Measurements from ENCODE around the gene ACAA2. TPM values are rescaled to one million over a fixed set of nuclear protein-coding genes. Genes with fewer than 3 reads are reported as not detected.
A peak's percentile ranks its signal among the peaks of the same experiment; 100 is the strongest.
"Not testable (repeated sequence)": the region's sequence is repeated elsewhere in the genome, so short reads cannot be mapped to it uniquely, and the experiment has no call there.

Gene ACAA2
- total RNA-seq, 1 donor from 2014 or later: 441 TPM

DNA sequence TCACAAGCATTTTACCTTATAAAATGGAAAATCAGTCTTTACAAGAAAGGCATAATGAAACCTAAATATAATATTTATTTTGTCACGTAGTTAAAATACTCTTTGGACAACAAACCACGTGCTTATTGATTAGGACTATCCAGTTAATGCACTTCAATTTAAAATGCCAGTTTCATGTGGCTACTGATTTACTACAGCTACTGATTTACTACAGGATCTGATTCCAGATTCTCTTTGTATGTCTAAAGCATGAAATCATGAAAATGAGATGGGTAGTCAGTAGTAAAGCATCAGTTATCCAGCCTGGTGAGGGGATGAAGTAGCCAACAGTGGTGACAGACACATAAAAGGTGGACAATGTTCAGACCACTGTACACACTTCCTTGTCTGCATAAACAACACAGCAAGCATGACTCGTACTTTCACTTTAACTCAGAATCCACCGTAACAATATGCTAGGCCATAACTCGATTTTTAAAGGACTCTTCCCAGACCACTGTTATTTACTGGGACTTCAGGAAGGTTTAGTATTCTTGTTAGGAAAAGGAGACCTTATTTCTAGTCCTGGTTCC, 24.9 kb downstream of the ACAA2 start:
- ATAC-seq: no peak
- intact Hi-C loops (cut with DNase I): no loop called here
- DNase-seq (ENCODE audit: missing footprints): no peak

DNA sequence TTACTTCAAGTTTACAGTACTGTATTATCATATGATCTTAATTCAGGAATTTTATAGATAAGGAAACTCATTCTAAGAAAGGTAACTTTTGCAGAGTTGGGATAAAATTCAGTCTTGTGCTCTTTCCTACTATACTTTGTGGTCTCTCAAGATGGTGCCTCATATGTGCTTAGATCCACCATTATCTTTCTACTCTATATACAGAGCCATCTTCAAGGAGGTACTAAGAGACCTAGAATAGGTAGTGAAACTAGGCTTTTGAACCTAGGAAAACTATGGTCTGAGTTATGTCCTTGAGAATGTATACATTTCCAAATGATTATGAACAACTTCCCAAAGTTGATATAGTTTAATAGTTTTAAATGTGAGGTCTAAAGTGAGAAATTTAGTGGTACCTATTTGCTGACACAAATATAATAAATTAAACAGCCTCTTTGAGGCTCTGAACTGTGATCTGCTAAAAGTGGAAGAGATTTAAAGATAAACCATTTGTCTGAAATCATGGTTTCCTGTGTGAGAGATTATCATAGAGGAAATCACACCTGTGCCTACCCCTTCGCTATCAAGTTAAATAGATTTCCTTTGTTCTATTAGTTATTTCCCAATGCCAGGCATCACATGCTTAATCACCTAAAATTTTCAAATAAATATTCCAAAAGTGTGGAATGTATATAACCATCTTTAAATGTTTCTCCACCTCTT, 27.2 kb downstream of the ACAA2 start:
- ATAC-seq (no peak), DNase-seq (ENCODE audit: missing footprints) (no peak)
- intact Hi-C loops (cut with DNase I): no loop called here

DNA sequence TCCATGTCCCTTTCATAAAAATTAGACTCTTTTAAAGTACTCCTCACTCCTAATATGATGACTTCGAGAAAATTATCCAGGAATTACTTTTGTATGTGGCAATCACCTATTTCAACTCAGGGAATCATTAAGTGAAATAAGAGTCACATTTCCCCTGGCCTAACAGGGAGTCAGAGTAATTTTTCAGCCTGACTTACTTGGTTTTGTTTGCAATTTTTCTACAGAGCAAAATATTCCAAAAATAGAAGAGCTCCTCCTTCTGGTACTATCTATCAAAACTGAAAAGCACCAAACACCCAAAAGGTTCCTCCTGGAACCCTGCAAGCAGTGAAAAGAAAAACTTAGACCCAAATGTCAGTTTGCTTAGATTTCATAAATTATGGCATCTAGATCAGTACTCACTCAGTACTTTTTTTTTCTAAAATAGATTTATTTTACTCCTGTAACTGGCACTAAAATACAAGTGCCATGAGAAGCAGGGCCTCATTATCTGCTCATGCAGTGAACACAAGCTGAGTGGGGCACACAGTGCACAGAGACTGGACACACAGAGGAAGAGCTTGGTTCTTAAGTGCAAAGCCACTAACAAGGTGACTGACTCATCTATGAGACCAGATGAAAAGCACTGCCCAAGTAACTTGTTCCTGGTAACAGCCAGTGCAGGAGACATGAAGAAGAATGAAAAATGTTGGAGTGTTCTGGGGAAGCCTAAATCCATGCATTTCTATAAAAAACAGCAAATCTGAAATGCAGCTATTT, 28.7 kb downstream of the ACAA2 start:
- intact Hi-C loops (cut with DNase I): no loop called here
- DNase-seq (ENCODE audit: missing footprints): no peak
- ATAC-seq: no peak

GRCh38 chr18:49783631-49784030, 29.7 kb downstream of the ACAA2 start:
- DNase-seq (ENCODE audit: missing footprints); intact Hi-C loops (cut with DNase I): not testable (repeated sequence)
- ATAC-seq: peak; percentile 75

GRCh38 chr18:49778826-49779465, 34.4 kb downstream of the ACAA2 start:
- DNase-seq (ENCODE audit: missing footprints): no peak
- intact Hi-C loops (cut with DNase I): no loop called here
- no peak for ATAC-seq

DNA sequence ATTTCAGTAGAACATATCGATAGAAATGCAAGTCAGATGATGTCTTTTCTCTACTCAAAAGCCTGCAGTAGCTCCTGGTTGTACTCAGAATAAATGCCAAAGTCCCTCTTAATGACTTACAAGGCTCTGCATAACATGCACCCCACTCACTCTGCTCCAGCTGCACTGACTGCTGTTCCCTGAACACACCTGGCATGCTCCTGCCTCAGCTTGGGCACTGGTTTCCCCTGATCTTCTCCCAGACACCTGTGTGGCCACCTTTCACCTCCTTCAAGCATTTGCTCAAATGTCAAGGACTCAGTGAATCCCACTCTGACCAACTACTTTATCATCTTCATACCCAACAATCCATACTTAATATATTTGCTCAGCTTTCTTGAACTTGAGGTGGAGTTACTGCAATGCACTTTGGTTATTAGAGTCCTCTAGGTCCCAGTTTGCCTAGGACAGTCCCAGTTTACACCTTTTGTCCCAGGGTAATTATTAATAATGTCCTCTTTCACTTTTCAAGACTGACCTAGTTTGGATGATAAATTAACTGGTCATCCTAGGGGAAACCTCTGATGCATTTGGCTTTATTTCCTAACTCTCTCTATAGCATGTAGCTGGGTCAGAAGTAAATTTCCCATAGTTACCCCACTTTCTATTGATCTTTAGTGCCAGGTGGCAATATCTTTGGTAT, 44.1 kb downstream of the ACAA2 start:
- DNase-seq (ENCODE audit: missing footprints): no peak
- intact Hi-C loops (cut with DNase I): loop anchor here (5.0 to 10.0 kb wide), 3 partner anchors 76 to 257 kb away; partner anchors contain the start of gene LIPG
- no peak for ATAC-seq

GRCh38 chr18:49768051-49768391, 45.3 kb downstream of the ACAA2 start:
- DNase-seq (ENCODE audit: missing footprints): no peak
- peak; percentile 62 for ATAC-seq
- intact Hi-C loops (cut with DNase I): loop anchor here (5.0 to 10.0 kb wide), 3 partner anchors 77 to 256 kb away; partner anchors contain the start of gene LIPG

DNA sequence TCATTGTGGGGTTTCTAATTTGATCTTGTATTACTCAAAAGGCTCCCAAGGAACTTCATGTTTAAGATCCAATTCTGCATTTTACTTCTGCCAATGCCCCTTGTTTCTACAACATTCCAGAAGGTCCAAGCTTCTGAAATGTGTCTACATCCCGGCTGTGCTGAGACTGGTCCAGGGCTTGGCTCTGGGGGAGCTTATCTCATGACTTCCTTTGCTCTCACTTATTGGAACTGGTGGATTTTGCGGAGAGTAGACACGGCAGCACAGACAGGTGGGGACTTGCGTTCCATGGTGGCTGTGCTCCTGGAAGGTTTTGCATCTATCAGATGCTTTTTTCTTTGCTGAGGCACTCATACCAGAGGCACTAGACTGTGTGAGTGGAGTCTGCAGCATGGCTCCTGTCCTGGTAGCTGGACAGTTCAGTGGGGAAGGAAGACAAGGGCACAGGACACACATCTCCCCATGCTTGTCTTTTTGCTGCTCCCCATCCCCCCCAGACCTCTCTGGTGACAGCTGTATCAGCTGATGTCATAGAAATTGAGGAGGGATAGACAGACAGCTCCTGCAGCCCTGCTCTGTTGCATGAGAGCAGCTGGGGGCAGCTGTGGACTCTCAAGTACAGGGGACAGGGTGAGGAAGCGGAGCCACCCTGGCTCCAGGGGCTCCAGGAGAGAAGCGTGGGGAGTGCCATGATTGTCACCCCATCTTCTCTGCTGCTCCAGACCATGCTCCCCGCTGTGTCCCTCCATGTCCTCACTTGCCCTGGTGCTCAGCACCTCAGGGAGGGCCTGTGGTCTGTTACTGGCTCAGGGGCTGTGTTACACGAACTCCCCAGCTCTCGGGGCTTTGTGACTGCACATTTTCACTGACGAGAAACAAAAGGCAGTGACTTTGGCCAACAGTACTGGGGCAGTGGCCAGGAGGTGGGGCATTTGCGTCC, 46.0 kb downstream of the ACAA2 start:
- intact Hi-C loops (cut with DNase I): loop anchor here (5.0 to 10.0 kb wide), 3 partner anchors 77 to 255 kb away; partner anchors contain the start of gene LIPG
- no peak for ATAC-seq
- no peak for DNase-seq (ENCODE audit: missing footprints)

DNA sequence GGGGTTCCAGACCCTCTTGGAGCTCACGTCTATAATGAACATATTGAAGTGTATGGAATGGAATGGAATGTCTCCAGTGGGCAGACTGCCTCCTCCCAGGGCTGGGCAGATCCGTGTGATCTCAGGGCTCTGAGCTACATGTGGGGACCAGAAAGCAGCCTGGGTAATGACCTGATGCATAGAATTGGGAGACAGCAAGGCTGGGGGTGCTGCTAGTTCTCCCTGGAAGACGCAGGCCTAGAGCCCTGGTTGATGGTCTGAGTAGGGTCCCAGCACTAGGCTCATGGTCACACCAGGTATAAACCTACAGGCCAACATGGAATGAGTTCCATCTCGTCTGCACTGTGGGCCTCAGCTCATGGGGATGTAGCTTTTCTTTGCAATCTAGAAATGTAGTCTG, 46.7 kb downstream of the ACAA2 start:
- intact Hi-C loops (cut with DNase I): loop anchor here (5.0 to 10.0 kb wide), 3 partner anchors 78 to 254 kb away; partner anchors contain the start of gene LIPG
- no peak for ATAC-seq
- DNase-seq (ENCODE audit: missing footprints): no peak

DNA sequence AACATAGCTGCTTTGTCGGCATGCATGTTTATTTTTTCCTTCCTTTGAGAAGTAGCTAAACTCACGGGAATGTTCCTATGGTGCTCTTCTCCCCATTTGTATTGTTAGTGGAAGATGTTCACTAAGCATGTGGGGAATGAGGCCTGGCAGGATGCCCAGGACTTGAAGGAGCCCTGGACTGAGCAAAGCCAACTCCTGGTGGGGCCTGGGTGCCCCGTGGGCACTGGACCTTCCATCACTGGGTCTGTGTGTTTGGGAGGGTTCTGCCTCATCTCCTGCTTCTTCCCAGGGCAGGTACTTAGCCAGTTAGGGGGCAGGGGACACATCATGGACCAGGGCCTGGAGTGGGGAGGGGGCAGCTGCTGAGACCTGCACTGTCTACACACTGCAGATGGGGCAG, 49.3 kb downstream of the ACAA2 start:
- intact Hi-C loops (cut with DNase I): loop anchor here (10.0 kb wide), 1 partner anchor 81 kb away; no protein-coding TSS in a partner anchor
- no peak for ATAC-seq
- no peak for DNase-seq (ENCODE audit: missing footprints)

GRCh38 chr18:49763590-49763989, 49.7 kb downstream of the ACAA2 start:
- intact Hi-C loops (cut with DNase I): loop anchor here (10.0 kb wide), 1 partner anchor 81 kb away; no protein-coding TSS in a partner anchor
- ATAC-seq: no peak
- no peak for DNase-seq (ENCODE audit: missing footprints)

GRCh38 chr18:49762191-49763077, 50.9 kb downstream of the ACAA2 start:
- ATAC-seq (no peak), DNase-seq (ENCODE audit: missing footprints) (no peak)
- intact Hi-C loops (cut with DNase I): loop anchor here (10.0 kb wide), 1 partner anchor 82 kb away; no protein-coding TSS in a partner anchor

- intact Hi-C loops (cut with DNase I): loop anchor here (10.0 kb wide), 1 partner anchor 83 kb away; no protein-coding TSS in a partner anchor
- no peak for DNase-seq (ENCODE audit: missing footprints)
- no peak for ATAC-seq
These were observed 51.6 kb downstream of the ACAA2 start for GRCh38 chr18:49761771-49762170.

DNA sequence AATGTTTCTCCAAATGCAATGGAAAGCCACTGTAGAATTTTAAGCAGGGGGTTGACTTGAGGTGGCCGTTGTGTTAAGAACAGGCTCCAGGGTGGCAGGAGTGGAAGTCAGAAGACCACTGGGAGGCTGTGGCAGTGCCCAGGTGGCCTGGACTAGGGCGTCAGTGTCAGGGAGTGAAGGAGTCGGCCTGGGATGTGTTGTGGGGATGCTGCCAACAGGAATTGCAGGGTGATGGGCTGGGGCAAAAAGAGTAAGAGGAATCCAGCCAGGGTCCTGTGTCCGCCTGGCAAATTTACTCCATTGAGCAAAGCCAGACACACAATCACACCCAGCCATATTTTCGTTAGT, 55.1 kb downstream of the ACAA2 start:
- intact Hi-C loops (cut with DNase I): no loop called here
- DNase-seq (ENCODE audit: missing footprints) (no peak), ATAC-seq (no peak)

DNA sequence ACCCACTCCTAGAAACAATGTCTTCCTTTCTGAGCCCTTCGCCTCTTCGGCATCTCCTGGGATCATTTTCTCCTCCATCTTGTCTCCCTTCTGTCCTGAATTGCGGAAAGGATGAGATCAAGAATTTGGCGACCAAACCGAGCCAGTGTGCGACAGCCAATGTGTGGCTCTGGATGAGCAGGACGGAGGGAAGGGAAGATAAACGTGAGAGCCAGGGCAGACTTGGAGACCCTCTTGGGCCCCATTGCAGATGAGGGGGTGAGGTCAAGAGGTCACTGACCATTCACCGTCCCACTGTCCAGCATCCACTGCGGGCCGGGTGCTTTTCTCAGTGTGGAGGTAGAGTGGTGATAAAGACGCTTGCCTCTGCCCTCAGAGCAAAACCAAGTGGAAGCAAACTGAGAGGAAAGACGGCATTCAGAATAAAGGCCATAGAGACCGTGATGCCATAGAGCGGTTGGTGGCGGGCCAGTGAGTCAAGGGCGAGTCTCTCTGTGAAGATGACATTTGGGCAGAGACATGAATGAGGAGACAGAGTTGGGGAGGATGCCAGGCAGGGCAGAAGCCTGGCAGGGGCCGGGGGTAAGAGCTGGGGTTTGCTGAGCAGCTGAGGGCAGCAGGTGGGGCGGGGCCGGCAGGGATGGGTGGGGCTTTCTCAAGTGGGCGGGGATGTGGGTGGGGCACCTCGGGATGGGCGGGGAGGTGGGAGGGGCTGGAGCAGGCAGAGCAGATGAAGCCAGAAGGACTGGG, 55.6 kb downstream of the ACAA2 start:
- ATAC-seq: no peak
- intact Hi-C loops (cut with DNase I): no loop called here
- no peak for DNase-seq (ENCODE audit: missing footprints)

All from Right ventricle myocardium inferior (tissue), 1 donor.